K562 (cell line): ENCODE results near the gene RHBDF2. TPM values are rescaled to one million over a fixed set of nuclear protein-coding genes. Genes with fewer than 3 reads are reported as not detected.

Experiments used
- ATAC-seq: fragments of 200-7000 bp; cut with Tn5 transposase; 3 replicates; pipeline ENCODE4 v1.9.1; 2020; ENCODE audit warnings: moderate library complexity
- BruUV-seq: library from RNA; stranded (reverse); fragments of 400-500 nt; replicated peaks from 2 replicates; lab custom pipeline; 2021; lab: Mats Ljungman, UMichigan
- CTCF ChIA-PET: fragments of 300-600 bp; formaldehyde crosslinking; extraction: SDS; loops from one replicate; lab custom pipeline; 2021; ENCODE audit warnings: low intra/inter-chr PET ratio; lab: Yijun Ruan, JAX
- POLR2A ChIA-PET: fragments of 300-600, 350-650 bp; sonication (Branson Sonifier 250); formaldehyde crosslinking; extraction: SDS; loops from one replicate; lab custom pipeline; 2021; ENCODE audit warnings: antibody characterized with exemption, inconsistent platforms; lab: Yijun Ruan, JAX
- DNase-seq, 4 experiments: peaks; one replicate each; pipeline versions ENCODE4 v3.0.0 to v3.0.0-alpha.2; 2011 to 2018; ENCODE audit warnings: low spot score in 3 of 4, mixed read lengths in 3 of 4; ENCODE audit errors: extremely low read depth in 1 of 4
- FAIRE-seq: peaks from 2 replicates; lab custom pipeline; 2011; peaks lifted over from hg19 to GRCh38; lab: Jason Lieb, UNC
- H2AFZ ChIP-seq: 2 replicates; pipeline ENCODE4 v1.6.0; 2011; ENCODE audit warnings: low read depth, low read length, control low read depth, inconsistent platforms
- H3K27ac ChIP-seq: fragments of 200-600 bp; 3 replicates; pipeline ENCODE4 v1.8.0; 2011; ENCODE audit warnings: low read depth, mild to moderate bottlenecking, control low read depth, inconsistent platforms, low read length, moderate library complexity, mixed read lengths; ENCODE audit errors: extremely low read depth
- H3K27me3 ChIP-seq, 2 experiments: fragments of 300-600 bp in 1 of 2; 2 replicates in 1 of 2; 3 replicates in 1 of 2; pipeline versions ENCODE4 v1.6.0 to v1.8.0; 2011; ENCODE audit warnings: inconsistent platforms in 2 of 2, low read length in 2 of 2, mild to moderate bottlenecking in 1 of 2, mixed read lengths in 1 of 2, moderate library complexity in 1 of 2; ENCODE audit not compliant: control insufficient read depth in 2 of 2, insufficient read depth in 2 of 2
- H3K36me3 ChIP-seq: fragments of 300-600 bp; 3 replicates; pipeline ENCODE4 v1.8.0; 2011; ENCODE audit warnings: mild to moderate bottlenecking, low read length, inconsistent platforms; ENCODE audit not compliant: control insufficient read depth, insufficient read depth
- H3K4me1 ChIP-seq, 2 experiments: fragments of 200-600 bp in 1 of 2; replicated peaks in 1 of 2; 2 replicates in 1 of 2; 3 replicates in 1 of 2; pipeline versions ENCODE4 v1.5.1 to v1.8.0; 2011; ENCODE audit warnings: inconsistent platforms in 2 of 2, low read length in 2 of 2, mild to moderate bottlenecking in 1 of 2, mixed read lengths in 1 of 2, moderate library complexity in 1 of 2; ENCODE audit not compliant: control insufficient read depth in 2 of 2, insufficient read depth in 2 of 2
- H3K4me2 ChIP-seq: 2 replicates; pipeline ENCODE4 v1.6.1; 2011; ENCODE audit warnings: low read length, control low read depth, inconsistent platforms, mixed read lengths; ENCODE audit not compliant: insufficient read depth
- H3K4me3 ChIP-seq: fragments of 200-600 bp; sonication (generic), shearing (Covaris generic); 2 replicates; pipeline ENCODE4 v1.5.1; 2016; ENCODE audit warnings: control low read depth, inconsistent platforms
- H3K79me2 ChIP-seq: fragments of 200-600 bp; 3 replicates; pipeline ENCODE4 v1.8.0; 2011; ENCODE audit warnings: low read length, inconsistent platforms; ENCODE audit not compliant: control insufficient read depth, insufficient read depth
- H3K9ac ChIP-seq, 2 experiments: 2 replicates each; pipeline versions ENCODE4 v1.6.0 to v1.6.1; 2011; ENCODE audit warnings: low read depth in 2 of 2, low read length in 2 of 2, control low read depth in 1 of 2, inconsistent platforms in 1 of 2, mild to moderate bottlenecking in 1 of 2, mixed read lengths in 1 of 2; ENCODE audit not compliant: insufficient read depth in 1 of 2
- H3K9me1 ChIP-seq: one replicate; pipeline ENCODE4 v1.6.0; 2011; ENCODE audit warnings: inconsistent platforms, mild to moderate bottlenecking, low read length, moderate library complexity; ENCODE audit not compliant: control insufficient read depth, insufficient read depth
- H3K9me3 ChIP-seq: replicated peaks from 2 replicates; pipeline ENCODE4 v1.5.1; 2011; ENCODE audit warnings: low read depth, low read length, inconsistent platforms; ENCODE audit not compliant: control insufficient read depth, insufficient read depth
- H4K20me1 ChIP-seq: replicated peaks from 2 replicates; pipeline ENCODE4 v1.6.1; 2011; ENCODE audit warnings: low read length, inconsistent platforms, mixed read lengths; ENCODE audit not compliant: control insufficient read depth, insufficient read depth
- CBX3 ChIP-seq, 2 experiments: IDR thresholded peaks; 1 replicate in 1 of 2; 2 replicates in 1 of 2; pipeline ENCODE4 v1.6.1; 2012; ENCODE audit warnings: inconsistent platforms in 2 of 2, low read length in 2 of 2, borderline replicate concordance in 1 of 2, control low read depth in 1 of 2
- MAFK ChIP-seq: IDR thresholded peaks from 2 replicates; pipeline ENCODE4 v1.6.1; 2011; ENCODE audit warnings: low read length, improper control_type of control experiment
- REST ChIP-seq, 2 experiments: fragments of 450-650 bp; formaldehyde crosslinking in 1 of 2; IDR thresholded peaks; 2 replicates each; pipeline versions ENCODE4 v1.4.0 to v1.6.1; 2014 to 2020; ENCODE audit warnings: mild to moderate bottlenecking in 2 of 2, borderline replicate concordance in 1 of 2, low read depth in 1 of 2
- WGBS: fragments of 100-300 bp; shearing (Covaris generic); methylation state at CpG from one replicate; pipeline ENCODE4 v1.1.6; 2016; ENCODE audit warnings: low coverage, mixed read lengths; ENCODE audit not compliant: insufficient coverage; ENCODE audit errors: missing lambda C conversion rate; 5-methylcytosine and 5-hydroxymethylcytosine counted together
- in situ Hi-C: fragments of 300-500 bp; cut with MboI; formaldehyde crosslinking; loops from 4 replicates; pipeline ENCODE4 v1.15.0; 2018; ENCODE audit warnings: inconsistent platforms, mixed read lengths
- intact Hi-C: fragments of 100-400 bp; cut with micrococcal nuclease; formaldehyde crosslinking; loops from 2 replicates; pipeline ENCODE4 v1.14.2; 2022
- polyA plus RNA-seq, 8 experiments: library from polyadenylated mRNA; depleted of rRNA in 4 of 8; stranded (reverse) in 5 of 8; unstranded in 3 of 8; fragments of >200 nt; fragmentation: Nextera tagmentation in 2 of 8; fragmentation: Illumina TruSeq in 1 of 8; extraction: Ambion mirVana in 2 of 8; extraction: Trizol in 1 of 8; gene quantifications; 2 replicates each; pipeline versions ENCODE4 v1.2.1 to v1.2.3, GENCODE V29; 2011 to 2014; ENCODE audit warnings: inconsistent platforms in 1 of 8, missing spikeins in 1 of 8
- total RNA-seq, 7 experiments: library from RNA; depleted of rRNA in 6 of 7; stranded (reverse); fragments of >200 nt in 6 of 7; fragmentation: Illumina TruSeq in 2 of 7; extraction: Trizol in 2 of 7; gene quantifications; 2 replicates each; pipeline versions ENCODE4 v1.2.1 to v1.2.3, GENCODE V29; 2011 to 2021; ENCODE audit warnings: low replicate concordance in 1 of 7
- TF ChIP-seq, protein P1 (sequence below): fragments of 250-450 bp; sonication (Bioruptor Pico); IDR thresholded peaks from 2 replicates; pipeline ENCODE4 v1.8.0; 2021; ENCODE audit warnings: borderline replicate concordance, mild to moderate bottlenecking, moderate library complexity; ENCODE audit not compliant: poor library complexity, severe bottlenecking
- TF ChIP-seq, protein P2 (sequence below): fragments of 450-650 bp; IDR thresholded peaks from 2 replicates; pipeline ENCODE4 v1.6.1; 2017; ENCODE audit warnings: antibody characterized with exemption, mild to moderate bottlenecking

Gene RHBDF2
- total and polyA plus RNA-seq, 9 of the 15 experiments (the other 6 are each of a cell fraction or from before 2014, with no cell fraction given) = 0.04 to 2.8 (median 1.1) TPM

GRCh38 chr17:76523084-76524037 is 22.1 kb upstream of the RHBDF2 start:
- FAIRE-seq = peak; percentile 23
- Histone ChIP-seq H3K9ac (peak overlapping the region in 1 of 2 experiments; percentile 75; a peak in 1 of 4 replicates), H4K20me1 (no peaks in the 10 kb centered on the region), H3K9me3 (no peaks in the 10 kb centered on the region), H3K27ac (no peak overlapping the region), H2AFZ (peak overlapping the region; percentile 85), H3K79me2 (no peaks in the 10 kb centered on the region), H3K4me1 (peaks cover 5 to 25% of the 10 kb centered on the region in 2 experiments; a peak in 4 of 5 replicates), H3K36me3 (no peaks in the 10 kb centered on the region), H3K9me1 (no peaks in the 10 kb centered on the region), H3K4me2 (peak overlapping the region; percentile 58), H3K4me3 (no peak overlapping the region), H3K27me3 (no peaks in the 10 kb centered on the region)
- intact Hi-C loops = loop anchor here (1.0 to 2.0 kb wide), 2 partner anchors 24 to 157 kb away; no protein-coding TSS in a partner anchor
- peak; percentile 84 to 91 (median 89) for DNase-seq
- in situ Hi-C loops = loop anchor here (5.0 kb wide), 2 partner anchors 99 to 159 kb away; no protein-coding TSS in a partner anchor
- CTCF ChIA-PET = interaction anchor here (0.8 to 2.4 kb wide), 5 partner anchors 18 to 191 kb away, joined by 3 to 24 read pairs (median 16); no protein-coding TSS in a partner anchor
- POLR2A ChIA-PET = interaction anchor here (0.5 to 1.1 kb wide), 11 partner anchors 13 to 427 kb away, joined by 3 to 5 read pairs (median 3); no protein-coding TSS in a partner anchor
- 12% methylated on average over 25 of the region's 35 CpGs for WGBS
- ATAC-seq = peak; percentile 96
- no TSS peak for BruUV-seq
- TF ChIP-seq, protein P1, sequence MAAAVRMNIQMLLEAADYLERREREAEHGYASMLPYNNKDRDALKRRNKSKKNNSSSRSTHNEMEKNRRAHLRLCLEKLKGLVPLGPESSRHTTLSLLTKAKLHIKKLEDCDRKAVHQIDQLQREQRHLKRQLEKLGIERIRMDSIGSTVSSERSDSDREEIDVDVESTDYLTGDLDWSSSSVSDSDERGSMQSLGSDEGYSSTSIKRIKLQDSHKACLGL (CRISPR knock-in tag) = no peak
- TF ChIP-seq CBX3 (IDR thresholded peaks at IDR 0.05; ENCODE audit: borderline replicate concordance in 1 of 2, low read length in 2 of 2) (no peak), REST (IDR thresholded peaks at IDR 0.05; ENCODE audit: borderline replicate concordance) (peak; percentile 94), REST (CRISPR knock-in tag; IDR thresholded peaks at IDR 0.05; ENCODE audit: low read depth) (no peak), MAFK (no peak)
- TF ChIP-seq, protein P2, sequence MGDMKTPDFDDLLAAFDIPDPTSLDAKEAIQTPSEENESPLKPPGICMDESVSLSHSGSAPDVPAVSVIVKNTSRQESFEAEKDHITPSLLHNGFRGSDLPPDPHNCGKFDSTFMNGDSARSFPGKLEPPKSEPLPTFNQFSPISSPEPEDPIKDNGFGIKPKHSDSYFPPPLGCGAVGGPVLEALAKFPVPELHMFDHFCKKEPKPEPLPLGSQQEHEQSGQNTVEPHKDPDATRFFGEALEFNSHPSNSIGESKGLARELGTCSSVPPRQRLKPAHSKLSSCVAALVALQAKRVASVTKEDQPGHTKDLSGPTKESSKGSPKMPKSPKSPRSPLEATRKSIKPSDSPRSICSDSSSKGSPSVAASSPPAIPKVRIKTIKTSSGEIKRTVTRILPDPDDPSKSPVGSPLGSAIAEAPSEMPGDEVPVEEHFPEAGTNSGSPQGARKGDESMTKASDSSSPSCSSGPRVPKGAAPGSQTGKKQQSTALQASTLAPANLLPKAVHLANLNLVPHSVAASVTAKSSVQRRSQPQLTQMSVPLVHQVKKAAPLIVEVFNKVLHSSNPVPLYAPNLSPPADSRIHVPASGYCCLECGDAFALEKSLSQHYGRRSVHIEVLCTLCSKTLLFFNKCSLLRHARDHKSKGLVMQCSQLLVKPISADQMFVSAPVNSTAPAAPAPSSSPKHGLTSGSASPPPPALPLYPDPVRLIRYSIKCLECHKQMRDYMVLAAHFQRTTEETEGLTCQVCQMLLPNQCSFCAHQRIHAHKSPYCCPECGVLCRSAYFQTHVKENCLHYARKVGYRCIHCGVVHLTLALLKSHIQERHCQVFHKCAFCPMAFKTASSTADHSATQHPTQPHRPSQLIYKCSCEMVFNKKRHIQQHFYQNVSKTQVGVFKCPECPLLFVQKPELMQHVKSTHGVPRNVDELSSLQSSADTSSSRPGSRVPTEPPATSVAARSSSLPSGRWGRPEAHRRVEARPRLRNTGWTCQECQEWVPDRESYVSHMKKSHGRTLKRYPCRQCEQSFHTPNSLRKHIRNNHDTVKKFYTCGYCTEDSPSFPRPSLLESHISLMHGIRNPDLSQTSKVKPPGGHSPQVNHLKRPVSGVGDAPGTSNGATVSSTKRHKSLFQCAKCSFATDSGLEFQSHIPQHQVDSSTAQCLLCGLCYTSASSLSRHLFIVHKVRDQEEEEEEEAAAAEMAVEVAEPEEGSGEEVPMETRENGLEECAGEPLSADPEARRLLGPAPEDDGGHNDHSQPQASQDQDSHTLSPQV = 0 out of 2 replicates have a peak, but pooled peaks have one; percentile 34
